Neutrophil (primary cell): Measurements from ENCODE around the gene FRRS1.

Source experiments
- H3K27ac ChIP-seq: fragments of 200-600 bp; sonication (generic); 2 replicates; pipeline ENCODE4 v1.5.1; 2016; ENCODE audit warnings: mild to moderate bottlenecking, moderate library complexity
- H3K27me3 ChIP-seq: fragments of 200-600 bp; sonication (generic); 2 replicates; pipeline ENCODE4 v1.6.0; 2016; ENCODE audit warnings: mild to moderate bottlenecking
- H3K36me3 ChIP-seq: fragments of 200-600 bp; sonication (generic); 2 replicates; pipeline ENCODE4 v1.5.1; 2017
- H3K4me1 ChIP-seq, 2 experiments: fragments of 200-600 bp in 1 of 2; sonication (generic) in 1 of 2; 1 replicate in 1 of 2; 2 replicates in 1 of 2; pipeline versions ENCODE4 v1.5.1 to v1.6.1; 2013 to 2016; ENCODE audit warnings: low read depth in 1 of 2, low read length in 1 of 2, mild to moderate bottlenecking in 1 of 2, moderate library complexity in 1 of 2; ENCODE audit not compliant: control insufficient read depth in 1 of 2, insufficient read depth in 1 of 2
- H3K4me3 ChIP-seq, 2 experiments: fragments of 200-600 bp in 1 of 2; sonication (generic) in 1 of 2; 1 replicate in 1 of 2; 2 replicates in 1 of 2; pipeline ENCODE4 v1.5.1; 2013 to 2016; ENCODE audit warnings: low read depth in 1 of 2, low read length in 1 of 2, mild to moderate bottlenecking in 1 of 2, moderate library complexity in 1 of 2
- H3K9me3 ChIP-seq: fragments of 200-600 bp; sonication (generic); 2 replicates; pipeline ENCODE4 v1.5.1; 2016
- TF ChIP-seq, protein P1 (sequence below): fragments of 200-600 bp; sonication (generic); IDR thresholded peaks from 2 replicates; pipeline ENCODE4 v1.5.1; 2016; ENCODE audit warnings: antibody characterized with exemption

The FRRS1 gene

DNA sequence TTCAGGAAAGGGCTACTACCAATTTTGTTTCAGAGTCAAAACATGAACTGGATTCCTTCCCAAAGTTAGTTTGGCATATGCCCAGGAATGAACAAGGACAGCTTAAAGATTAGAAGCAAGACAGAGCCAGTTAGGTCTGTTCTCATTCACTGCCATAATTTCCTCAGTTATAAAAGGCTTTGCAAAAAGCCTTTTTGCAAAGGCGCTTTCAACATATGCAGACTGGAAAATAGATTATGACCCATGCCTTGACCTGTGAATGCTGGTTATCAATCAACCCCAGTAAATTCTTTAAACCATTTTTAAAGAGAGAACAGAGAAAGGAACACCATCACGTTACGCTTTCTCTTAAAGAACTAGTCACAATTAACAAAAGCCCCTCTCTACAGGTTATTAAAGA, 1.7 kb upstream of the FRRS1 start:
- TF ChIP-seq, protein P1, sequence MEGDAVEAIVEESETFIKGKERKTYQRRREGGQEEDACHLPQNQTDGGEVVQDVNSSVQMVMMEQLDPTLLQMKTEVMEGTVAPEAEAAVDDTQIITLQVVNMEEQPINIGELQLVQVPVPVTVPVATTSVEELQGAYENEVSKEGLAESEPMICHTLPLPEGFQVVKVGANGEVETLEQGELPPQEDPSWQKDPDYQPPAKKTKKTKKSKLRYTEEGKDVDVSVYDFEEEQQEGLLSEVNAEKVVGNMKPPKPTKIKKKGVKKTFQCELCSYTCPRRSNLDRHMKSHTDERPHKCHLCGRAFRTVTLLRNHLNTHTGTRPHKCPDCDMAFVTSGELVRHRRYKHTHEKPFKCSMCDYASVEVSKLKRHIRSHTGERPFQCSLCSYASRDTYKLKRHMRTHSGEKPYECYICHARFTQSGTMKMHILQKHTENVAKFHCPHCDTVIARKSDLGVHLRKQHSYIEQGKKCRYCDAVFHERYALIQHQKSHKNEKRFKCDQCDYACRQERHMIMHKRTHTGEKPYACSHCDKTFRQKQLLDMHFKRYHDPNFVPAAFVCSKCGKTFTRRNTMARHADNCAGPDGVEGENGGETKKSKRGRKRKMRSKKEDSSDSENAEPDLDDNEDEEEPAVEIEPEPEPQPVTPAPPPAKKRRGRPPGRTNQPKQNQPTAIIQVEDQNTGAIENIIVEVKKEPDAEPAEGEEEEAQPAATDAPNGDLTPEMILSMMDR, result no peak
- Histone ChIP-seq H3K4me1 (no peaks in the 10 kb centered on the region), H3K36me3 (no peaks in the 10 kb centered on the region), H3K27ac (no peak overlapping the region), H3K27me3 (no peaks in the 10 kb centered on the region), H3K4me3 (no peak overlapping the region), H3K9me3 (no peaks in the 10 kb centered on the region)

DNA sequence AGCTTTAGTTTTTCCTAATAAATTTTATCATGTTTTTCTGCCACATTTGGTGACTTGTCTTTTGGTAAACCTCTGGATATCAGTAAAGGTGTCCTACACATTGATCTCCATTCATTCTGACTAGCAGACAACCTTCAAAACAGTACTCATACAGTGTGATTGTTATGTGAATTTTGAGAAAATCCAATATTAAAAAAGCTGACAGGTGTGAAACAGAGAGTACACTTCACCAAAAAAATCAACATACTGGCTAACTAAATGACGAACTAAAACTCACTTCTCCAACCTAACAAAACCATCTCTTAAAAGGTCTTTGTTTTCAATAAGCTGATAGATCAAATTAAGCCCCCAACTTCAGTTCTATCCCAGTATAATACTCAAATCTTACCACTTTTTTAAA, 1.5 kb downstream of the FRRS1 start:
- TF ChIP-seq, protein P1, result no peak
- no peak overlapping the region for H3K27ac ChIP-seq
- H3K4me3 ChIP-seq, result no peak overlapping the region
- no peaks in the 10 kb centered on the region for H3K27me3 ChIP-seq
- no peaks in the 10 kb centered on the region for H3K9me3 ChIP-seq
- H3K36me3 ChIP-seq, result no peaks in the 10 kb centered on the region
- H3K4me1 ChIP-seq, result no peaks in the 10 kb centered on the region

DNA sequence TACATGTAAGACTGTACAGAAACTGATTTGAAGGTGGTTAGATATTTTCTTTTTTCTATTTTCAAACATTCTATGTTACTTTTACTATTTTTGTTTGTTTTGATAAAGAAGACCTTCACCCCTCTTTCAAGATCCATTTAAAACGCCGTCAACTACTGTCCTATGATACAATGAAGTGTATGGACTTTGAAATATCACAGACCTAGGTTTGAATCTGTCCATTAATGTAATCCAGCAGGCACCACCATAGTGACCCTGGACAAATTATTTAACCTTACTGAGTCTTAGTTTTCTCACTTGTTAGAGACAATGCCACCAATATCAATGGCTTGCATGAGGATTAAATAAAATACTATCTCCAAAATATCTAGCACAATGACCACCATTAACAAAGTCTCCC, 2.0 kb downstream of the FRRS1 start:
- Histone ChIP-seq H3K27me3 (no peaks in the 10 kb centered on the region), H3K36me3 (no peaks in the 10 kb centered on the region), H3K27ac (no peak overlapping the region), H3K4me1 (peaks cover 0 to under 1% of the 10 kb centered on the region in 2 experiments), H3K9me3 (no peaks in the 10 kb centered on the region), H3K4me3 (no peak overlapping the region)
- TF ChIP-seq, protein P1, result no peak

DNA sequence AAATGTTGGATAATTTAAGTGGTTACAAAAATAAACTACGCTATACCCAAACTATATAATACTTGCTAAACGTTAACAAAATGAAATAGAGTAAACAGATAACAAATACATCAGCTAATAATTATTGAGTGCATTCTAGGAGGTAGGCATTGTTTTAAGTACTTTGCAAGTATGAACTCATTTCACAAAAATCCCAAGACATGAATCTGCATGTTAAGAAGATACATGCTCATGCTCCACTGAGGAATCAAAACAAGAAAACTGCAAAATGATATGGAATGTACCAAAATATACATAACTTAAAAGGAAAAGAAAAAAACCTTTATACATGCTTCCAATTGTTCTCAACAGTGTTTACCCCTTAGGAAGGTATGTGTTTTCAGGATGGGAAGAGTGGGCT, 2.5 kb downstream of the FRRS1 start:
- TF ChIP-seq, protein P1, result no peak
- H3K9me3 ChIP-seq, result no peaks in the 10 kb centered on the region

DNA sequence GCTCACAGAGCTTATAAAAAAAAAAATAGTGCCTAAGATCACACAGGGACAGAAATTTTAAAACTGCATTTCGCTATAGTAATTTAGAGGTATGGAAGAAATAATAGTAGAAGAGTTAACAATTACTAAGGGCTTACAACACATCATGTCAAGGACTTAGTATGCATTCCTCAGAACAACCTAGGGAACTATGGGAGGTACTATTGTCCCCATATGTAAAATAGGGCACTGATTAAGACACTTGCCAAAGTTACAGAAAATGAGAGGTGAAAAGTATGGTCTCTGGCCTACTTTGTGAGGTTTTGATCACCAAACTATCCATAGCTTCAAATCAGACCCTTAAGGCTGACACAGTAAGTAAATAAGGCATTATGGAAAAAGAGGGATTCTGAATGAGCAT, 4.7 kb downstream of the FRRS1 start:
- Histone ChIP-seq H3K36me3 (no peaks in the 10 kb centered on the region), H3K27ac (no peak overlapping the region), H3K4me1 (peaks cover 0 to 4% of the 10 kb centered on the region in 2 experiments), H3K4me3 (no peak overlapping the region), H3K9me3 (no peaks in the 10 kb centered on the region), H3K27me3 (no peaks in the 10 kb centered on the region)
- TF ChIP-seq, protein P1, result no peak

More for the DNA sequence above, 2.5 kb downstream of the FRRS1 start:
- peaks cover 0 to 4% of the 10 kb centered on the region in 2 experiments for H3K4me1 ChIP-seq
- no peak overlapping the region for H3K4me3 ChIP-seq
- no peaks in the 10 kb centered on the region for H3K27me3 ChIP-seq
- no peak overlapping the region for H3K27ac ChIP-seq
- no peaks in the 10 kb centered on the region for H3K36me3 ChIP-seq
